Tibial nerve (tissue), 4 donors: ENCODE results near the gene DDC.

Experiments
- CTCF ChIP-seq, 5 experiments: fragments of 200-600 bp in 3 of 5; fragments of 450-650 bp in 2 of 5; sonication (generic) in 3 of 5; IDR thresholded peaks; one replicate each; pipeline ENCODE4 v1.5.1; 2016 to 2019; ENCODE audit warnings: antibody characterized with exemption in 5 of 5, mild to moderate bottlenecking in 3 of 5, moderate library complexity in 2 of 5
- EP300 ChIP-seq, 2 donors: sonication (generic); formaldehyde crosslinking; IDR thresholded peaks; one replicate each; pipeline ENCODE4 v1.6.1; 2017; ENCODE audit warnings: antibody characterized with exemption in 2 of 2, mild to moderate bottlenecking in 1 of 2
- POLR2A ChIP-seq, 2 donors: fragments of 450-650 bp; IDR thresholded peaks; one replicate each; pipeline ENCODE4 v1.6.1; 2017; ENCODE audit warnings: antibody characterized with exemption in 2 of 2, mild to moderate bottlenecking in 2 of 2, moderate library complexity in 2 of 2

DNA sequence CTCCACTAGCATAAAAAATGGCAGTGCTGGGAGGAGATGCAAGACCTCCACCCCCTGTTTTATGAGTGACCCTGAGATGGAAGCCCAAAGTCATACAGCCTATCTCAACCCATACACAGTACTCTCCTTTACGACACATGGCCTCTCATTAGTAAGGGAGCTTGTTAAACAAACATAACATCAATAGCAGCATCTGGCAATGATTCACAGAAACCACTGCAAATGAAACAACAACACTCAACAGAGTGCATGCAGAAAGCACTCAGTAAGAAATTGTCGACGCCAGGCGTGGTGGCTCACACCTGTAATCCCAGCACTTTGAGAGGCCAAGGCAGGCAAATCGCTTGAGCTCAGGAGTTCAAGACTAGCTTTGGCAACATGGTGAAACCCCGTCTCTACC, 87.6 kb downstream of the DDC start:
- TF ChIP-seq CTCF (IDR thresholded peaks at IDR 0.05) = no peak
- no peak for TF ChIP-seq POLR2A (IDR thresholded peaks at IDR 0.05)
- TF ChIP-seq EP300 (IDR thresholded peaks at IDR 0.05) = no peak
